ENCODE measurements around the gene ANO7.

The ANO7 gene

DNA sequence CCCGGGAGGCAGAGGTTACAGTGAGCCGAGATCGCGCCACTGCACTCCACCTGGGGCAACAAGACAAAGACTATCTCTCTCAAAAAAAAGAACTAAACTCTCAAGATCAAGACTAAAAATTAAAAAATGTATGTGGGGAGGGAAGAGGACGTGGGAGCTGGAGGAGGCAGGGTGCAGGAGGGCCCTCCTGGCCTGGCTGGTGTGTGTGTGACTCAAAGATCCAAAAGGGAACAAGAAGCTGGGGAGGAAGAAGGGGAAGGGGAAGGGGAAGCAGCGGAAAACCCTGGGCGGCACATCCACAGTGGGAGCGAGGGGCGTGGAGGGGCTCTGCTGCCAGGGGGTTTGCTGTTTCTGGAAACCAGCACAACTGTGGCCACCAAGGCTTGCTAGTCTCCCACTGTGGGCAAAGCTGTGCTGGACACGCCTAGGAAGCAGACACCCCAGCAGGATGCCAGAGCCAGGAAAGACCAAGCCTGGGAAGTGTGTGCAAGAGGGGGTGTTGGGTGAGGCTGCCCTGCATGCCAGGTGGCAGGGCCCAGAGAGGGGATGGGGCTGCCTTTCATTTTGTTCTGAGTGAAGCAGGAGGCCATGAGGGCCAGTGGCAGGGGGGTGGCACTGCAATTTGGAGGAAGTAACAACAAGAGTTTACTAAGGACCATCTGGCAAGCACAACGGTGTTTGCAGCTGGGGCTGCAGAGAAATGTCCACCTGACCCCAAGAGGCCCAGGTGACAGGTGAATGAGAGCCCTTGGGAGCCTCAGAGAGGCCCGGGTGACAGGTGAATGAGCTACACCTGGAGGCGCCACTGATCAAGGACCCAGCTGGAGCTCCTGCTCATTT lies 44.5 kb downstream of the ANO7 start:
- TF ChIP-seq, protein P1, sequence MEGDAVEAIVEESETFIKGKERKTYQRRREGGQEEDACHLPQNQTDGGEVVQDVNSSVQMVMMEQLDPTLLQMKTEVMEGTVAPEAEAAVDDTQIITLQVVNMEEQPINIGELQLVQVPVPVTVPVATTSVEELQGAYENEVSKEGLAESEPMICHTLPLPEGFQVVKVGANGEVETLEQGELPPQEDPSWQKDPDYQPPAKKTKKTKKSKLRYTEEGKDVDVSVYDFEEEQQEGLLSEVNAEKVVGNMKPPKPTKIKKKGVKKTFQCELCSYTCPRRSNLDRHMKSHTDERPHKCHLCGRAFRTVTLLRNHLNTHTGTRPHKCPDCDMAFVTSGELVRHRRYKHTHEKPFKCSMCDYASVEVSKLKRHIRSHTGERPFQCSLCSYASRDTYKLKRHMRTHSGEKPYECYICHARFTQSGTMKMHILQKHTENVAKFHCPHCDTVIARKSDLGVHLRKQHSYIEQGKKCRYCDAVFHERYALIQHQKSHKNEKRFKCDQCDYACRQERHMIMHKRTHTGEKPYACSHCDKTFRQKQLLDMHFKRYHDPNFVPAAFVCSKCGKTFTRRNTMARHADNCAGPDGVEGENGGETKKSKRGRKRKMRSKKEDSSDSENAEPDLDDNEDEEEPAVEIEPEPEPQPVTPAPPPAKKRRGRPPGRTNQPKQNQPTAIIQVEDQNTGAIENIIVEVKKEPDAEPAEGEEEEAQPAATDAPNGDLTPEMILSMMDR (IDR thresholded peaks at IDR 0.05; ENCODE audit: low read depth, low read length) = no peak
- peaks cover 90% of the 10 kb centered on the region for H3K36me3 ChIP-seq

DNA sequence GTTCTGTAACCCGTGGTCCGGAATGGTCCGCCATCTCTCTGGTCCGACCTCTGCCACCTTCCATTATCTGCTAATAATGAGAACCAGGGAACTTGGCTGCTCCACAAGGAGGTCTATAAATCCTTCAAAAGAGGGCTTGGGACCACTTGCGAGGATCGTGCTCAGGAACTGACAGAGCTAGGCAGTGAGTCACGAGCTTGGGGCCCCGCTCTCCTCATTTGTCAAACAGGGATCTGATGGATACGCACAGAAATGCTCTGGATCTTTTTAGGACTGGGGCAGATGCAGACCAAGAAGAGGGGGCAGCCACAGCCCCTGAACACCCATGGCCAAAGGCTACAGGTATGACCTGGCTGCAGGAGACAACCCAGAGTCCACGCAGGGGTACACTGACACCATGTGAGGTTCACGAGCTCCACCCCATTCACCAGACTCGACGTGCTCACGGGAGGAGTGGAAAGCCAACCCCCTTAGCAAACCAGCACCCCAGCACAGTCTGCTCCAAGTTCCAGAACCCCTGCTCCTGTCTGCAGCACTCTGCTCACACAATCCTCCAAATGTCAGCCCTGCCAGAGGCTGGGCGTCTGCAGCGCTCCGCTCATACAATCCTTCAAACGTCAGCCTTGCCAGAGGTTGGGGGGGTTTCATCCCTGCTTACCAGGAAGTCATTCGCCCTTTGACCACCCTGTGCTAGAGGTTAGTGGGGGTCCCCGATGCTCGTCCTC lies 45.8 kb downstream of the ANO7 start:
- DNase-seq = no peak
- Histone ChIP-seq H3K36me3 (peaks cover 90% of the 10 kb centered on the region), H3K4me3 (ENCODE audit: low read depth, low read length) (no peak overlapping the region), H3K27me3 (no peaks in the 10 kb centered on the region), H3K9me3 (no peaks in the 10 kb centered on the region), H3K4me1 (no peaks in the 10 kb centered on the region)
- TF ChIP-seq, protein P1 (IDR thresholded peaks at IDR 0.05; ENCODE audit: low read depth, low read length) = no peak

More for the DNA sequence above, 44.5 kb downstream of the ANO7 start:
- H3K9me3 ChIP-seq = no peaks in the 10 kb centered on the region
- H3K27me3 ChIP-seq = no peaks in the 10 kb centered on the region
- no peaks in the 10 kb centered on the region for H3K4me1 ChIP-seq
- H3K4me3 ChIP-seq (ENCODE audit: low read depth, low read length) = no peak overlapping the region
- DNase-seq = no peak

DNA sequence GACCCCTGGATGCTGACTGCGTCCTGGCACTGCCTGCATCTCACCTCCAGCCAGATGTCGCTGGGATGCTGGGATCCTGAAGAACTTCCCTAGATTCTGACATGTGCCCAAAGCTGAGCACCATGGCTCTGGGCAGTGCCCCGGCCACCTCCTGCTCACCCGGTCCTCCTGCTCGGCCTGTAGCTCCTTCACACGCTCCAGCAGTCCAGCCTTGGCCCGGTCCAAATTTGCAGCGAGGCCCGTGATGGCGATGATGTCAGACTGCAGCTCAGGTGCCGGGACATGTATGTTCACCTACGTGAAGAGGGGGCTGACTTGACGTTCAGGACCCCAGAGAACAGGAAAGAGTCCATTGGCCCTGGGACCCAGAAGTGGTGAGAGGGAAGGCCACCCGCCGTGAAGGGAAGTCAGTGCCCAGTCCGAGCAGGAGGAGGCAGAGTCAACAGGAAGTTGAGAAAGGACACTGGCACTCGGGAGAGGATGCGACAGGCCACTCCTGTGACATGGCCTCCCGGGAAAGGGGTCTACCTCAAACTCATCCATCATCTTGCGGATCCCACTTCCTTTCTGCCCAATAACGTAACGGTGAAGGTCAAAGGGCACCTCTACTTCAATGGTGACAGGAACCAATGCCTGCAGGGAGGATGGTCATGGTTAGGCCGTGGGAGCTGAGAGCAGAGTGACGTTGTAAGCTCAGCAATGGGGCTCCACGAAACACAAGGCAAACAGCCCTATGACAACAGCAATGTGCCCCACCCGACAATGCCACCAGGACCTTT lies 46.7 kb downstream of the ANO7 start:
- Histone ChIP-seq H3K4me3 (ENCODE audit: low read depth, low read length) (no peak overlapping the region), H3K4me1 (no peaks in the 10 kb centered on the region), H3K27me3 (no peaks in the 10 kb centered on the region), H3K36me3 (peaks cover 92% of the 10 kb centered on the region), H3K9me3 (no peaks in the 10 kb centered on the region)
- TF ChIP-seq, protein P1 (IDR thresholded peaks at IDR 0.05; ENCODE audit: low read depth, low read length) = no peak
- DNase-seq = no peak

DNA sequence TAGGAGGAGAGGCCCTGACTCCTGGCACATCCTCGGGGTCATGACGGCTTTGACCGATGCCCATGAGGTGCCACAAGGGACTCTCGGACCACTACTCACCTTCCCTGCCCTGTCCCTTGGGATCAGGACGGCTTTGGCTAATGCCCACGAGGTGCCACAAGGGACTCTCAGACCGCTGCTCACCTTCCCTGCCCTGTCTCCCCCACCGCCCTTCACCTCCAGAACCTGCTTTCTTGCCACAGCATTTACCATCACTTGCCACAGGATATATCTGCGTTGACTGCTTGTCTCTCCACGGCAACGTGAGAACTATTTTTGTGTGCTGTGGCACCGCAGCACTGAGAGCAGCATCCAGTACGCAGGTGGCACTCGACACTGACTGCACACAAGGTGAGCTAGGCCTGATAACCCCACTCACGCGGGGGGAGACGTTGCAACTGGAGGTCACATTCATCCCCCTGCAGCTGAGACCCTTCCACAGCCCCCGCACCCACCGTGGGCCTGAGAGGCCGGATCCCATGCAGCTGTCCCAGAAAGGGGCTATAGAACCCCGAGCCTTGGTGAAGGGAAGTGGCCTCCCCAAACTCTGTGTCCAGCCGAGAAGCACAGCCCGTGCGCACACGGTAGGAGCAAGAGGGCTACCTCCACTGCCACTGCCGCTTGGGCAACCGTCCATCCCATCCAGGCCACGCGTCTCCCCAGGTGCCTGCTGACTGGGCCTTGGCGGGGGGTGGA lies 47.5 kb downstream of the ANO7 start:
- no peaks in the 10 kb centered on the region for H3K4me1 ChIP-seq

DNA sequence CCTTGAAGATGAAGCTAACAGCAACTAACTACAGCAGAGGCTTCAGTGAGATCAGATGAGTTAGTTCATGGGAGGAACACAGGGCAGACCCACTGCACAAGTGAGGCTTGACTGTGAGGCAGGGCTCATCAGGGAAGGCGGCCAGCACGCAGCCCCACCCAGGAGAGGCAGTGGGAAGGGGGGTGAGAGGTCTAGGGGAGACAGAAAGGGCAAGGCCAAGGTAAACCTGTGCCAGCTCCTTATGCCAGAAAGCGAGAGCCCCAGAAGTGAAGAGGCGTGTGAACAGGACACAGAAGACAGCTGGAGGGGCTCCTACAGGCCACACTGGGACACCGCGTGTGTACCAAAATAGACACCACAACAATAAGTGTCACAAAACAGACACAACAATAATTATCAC lies 48.6 kb downstream of the ANO7 start:
- TF ChIP-seq, protein P1 (IDR thresholded peaks at IDR 0.05; ENCODE audit: low read depth, low read length) = no peak
- DNase-seq = no peak
- Histone ChIP-seq H3K27me3 (no peaks in the 10 kb centered on the region), H3K36me3 (peaks cover 93% of the 10 kb centered on the region), H3K4me1 (no peaks in the 10 kb centered on the region), H3K9me3 (no peaks in the 10 kb centered on the region), H3K4me3 (ENCODE audit: low read depth, low read length) (no peak overlapping the region)

More for the DNA sequence above, 47.5 kb downstream of the ANO7 start:
- H3K4me3 ChIP-seq (ENCODE audit: low read depth, low read length) = no peak overlapping the region
- TF ChIP-seq, protein P1 (IDR thresholded peaks at IDR 0.05; ENCODE audit: low read depth, low read length) = no peak
- no peak for DNase-seq
- H3K36me3 ChIP-seq = peaks cover 92% of the 10 kb centered on the region
- H3K9me3 ChIP-seq = no peaks in the 10 kb centered on the region
- no peaks in the 10 kb centered on the region for H3K27me3 ChIP-seq

Measured in BE2C (cell line).